Activated CD4-positive, alpha-beta T cell treated with anti-CD3 and anti-CD28 coated beads, Interleukin-2, amount 50 U/mL, for 1 hour (primary cell): Measurements from ENCODE around the gene SNX21.
"Not testable (repeated sequence)": the region's sequence is repeated elsewhere in the genome, so short reads cannot be mapped to it uniquely, and the experiment has no call there.

Experiments used
- DNase-seq: peaks from one replicate; pipeline ENCODE4 v3.0.0-alpha.2; 2020

Gene SNX21

GRCh38 chr20:45833030-45833882, at the start of gene SNX21:
TSS of gene SNX21 (plus strand) at chr20:45833799. CDS start at chr20:45833920, 121 bp downstream.
- no peak for DNase-seq

- no peak for DNase-seq
Measured at GRCh38 chr20:45788351-45788750, 45.2 kb upstream of the SNX21 start.

GRCh38 chr20:45792317-45793118, 41.1 kb upstream of the SNX21 start:
- no peak for DNase-seq

GRCh38 chr20:45796337-45797065, 37.1 kb upstream of the SNX21 start:
- DNase-seq, result no peak

GRCh38 chr20:45797510-45797909, 36.1 kb upstream of the SNX21 start:
- DNase-seq, result not testable (repeated sequence)

GRCh38 chr20:45797955-45798354, 35.6 kb upstream of the SNX21 start:
- DNase-seq, result not testable (repeated sequence)

GRCh38 chr20:45798935-45799642, 34.5 kb upstream of the SNX21 start:
- peak; percentile 59 for DNase-seq

- no peak for DNase-seq
Measured at GRCh38 chr20:45801851-45802250, 31.7 kb upstream of the SNX21 start.

- no peak for DNase-seq
Measured at GRCh38 chr20:45810191-45810970, 23.2 kb upstream of the SNX21 start.

- DNase-seq, result peak; percentile 90
Measured at GRCh38 chr20:45812157-45813005, 21.2 kb upstream of the SNX21 start, which contains the start of gene UBE2C. TSS of gene UBE2C (plus strand) at chr20:45812644. CDS start at chr20:45812696, 52 bp downstream.

- DNase-seq, result no peak
Measured at GRCh38 chr20:45813006-45813340, 20.6 kb upstream of the SNX21 start.

- no peak for DNase-seq
Measured at GRCh38 chr20:45813489-45813888, 20.1 kb upstream of the SNX21 start.

GRCh38 chr20:45814314-45814713, 19.3 kb upstream of the SNX21 start:
- no peak for DNase-seq

GRCh38 chr20:45816951-45817350, 16.6 kb upstream of the SNX21 start:
- DNase-seq, result no peak

- DNase-seq, result no peak
Measured at GRCh38 chr20:45817376-45818194, 16.0 kb upstream of the SNX21 start.

GRCh38 chr20:45818239-45818638, 15.4 kb upstream of the SNX21 start:
- no peak for DNase-seq

GRCh38 chr20:45819466-45819865, 14.1 kb upstream of the SNX21 start:
- DNase-seq, result no peak

- no peak for DNase-seq
Measured at GRCh38 chr20:45821947-45822346, 11.7 kb upstream of the SNX21 start.

- no peak for DNase-seq
Measured at GRCh38 chr20:45822857-45823256, 10.7 kb upstream of the SNX21 start.
